Activated T-helper 1 cell treated with Interleukin-2 at 50 U/mL for 16 hours (primary cell): Measurements from ENCODE around the gene RABGAP1L.
"Not testable (repeated sequence)": the region's sequence is repeated elsewhere in the genome, so short reads cannot be mapped to it uniquely, and the experiment has no call there.

Experiments
- DNase-seq: peaks from one replicate; pipeline ENCODE4 v3.0.0-alpha.2; 2020; ENCODE audit warnings: low read depth

Gene RABGAP1L

GRCh38 chr1:174367892-174368291 lies 208.6 kb downstream of the RABGAP1L start:
- no peak for DNase-seq

- no peak for DNase-seq
Measured at GRCh38 chr1:174376030-174376429, 216.7 kb downstream of the RABGAP1L start.

GRCh38 chr1:174391716-174392115 lies 232.4 kb downstream of the RABGAP1L start:
- DNase-seq: no peak

- DNase-seq: no peak
Measured at GRCh38 chr1:174393885-174394284, 234.6 kb downstream of the RABGAP1L start.

GRCh38 chr1:174397261-174397660 lies 237.9 kb downstream of the RABGAP1L start:
- DNase-seq: no peak

- no peak for DNase-seq
Measured at GRCh38 chr1:174398246-174398645, 238.9 kb downstream of the RABGAP1L start.

GRCh38 chr1:174399211-174399610 lies 239.9 kb downstream of the RABGAP1L start:
- no peak for DNase-seq

GRCh38 chr1:174401075-174401474 lies 241.8 kb downstream of the RABGAP1L start:
- no peak for DNase-seq

GRCh38 chr1:174405219-174405618 lies 245.9 kb downstream of the RABGAP1L start:
- DNase-seq: no peak

- no peak for DNase-seq
Measured at GRCh38 chr1:174406421-174406820, 247.1 kb downstream of the RABGAP1L start.

GRCh38 chr1:174407665-174408064 lies 248.3 kb downstream of the RABGAP1L start:
- no peak for DNase-seq

- DNase-seq: no peak
Measured at GRCh38 chr1:174408146-174408545, 248.8 kb downstream of the RABGAP1L start.

GRCh38 chr1:174409801-174410200 lies 250.5 kb downstream of the RABGAP1L start:
- not testable (repeated sequence) for DNase-seq

- no peak for DNase-seq
Measured at GRCh38 chr1:174413632-174414031, 254.3 kb downstream of the RABGAP1L start.

- DNase-seq: no peak
Measured at GRCh38 chr1:174414203-174414602, 254.9 kb downstream of the RABGAP1L start.

- no peak for DNase-seq
Measured at GRCh38 chr1:174415506-174415905, 256.2 kb downstream of the RABGAP1L start.

GRCh38 chr1:174417921-174418320 lies 258.6 kb downstream of the RABGAP1L start:
- DNase-seq: no peak

GRCh38 chr1:174425121-174425520 lies 265.8 kb downstream of the RABGAP1L start:
- DNase-seq: no peak

GRCh38 chr1:174426153-174426552 lies 266.8 kb downstream of the RABGAP1L start:
- DNase-seq: no peak

- no peak for DNase-seq
Measured at GRCh38 chr1:174428033-174428432, 268.7 kb downstream of the RABGAP1L start.

- DNase-seq: no peak
Measured at GRCh38 chr1:174428739-174429138, 269.4 kb downstream of the RABGAP1L start.

- no peak for DNase-seq
Measured at GRCh38 chr1:174433451-174433850, 274.1 kb downstream of the RABGAP1L start.

- DNase-seq: no peak
Measured at GRCh38 chr1:174445351-174445750, 286.0 kb downstream of the RABGAP1L start.

GRCh38 chr1:174445817-174446216 lies 286.5 kb downstream of the RABGAP1L start:
- DNase-seq: no peak
